ENCODE measurements around the gene PIGP.
"Not testable (repeated sequence)": the region's sequence is repeated elsewhere in the genome, so short reads cannot be mapped to it uniquely, and the experiment has no call there.

PIGP gene

DNA sequence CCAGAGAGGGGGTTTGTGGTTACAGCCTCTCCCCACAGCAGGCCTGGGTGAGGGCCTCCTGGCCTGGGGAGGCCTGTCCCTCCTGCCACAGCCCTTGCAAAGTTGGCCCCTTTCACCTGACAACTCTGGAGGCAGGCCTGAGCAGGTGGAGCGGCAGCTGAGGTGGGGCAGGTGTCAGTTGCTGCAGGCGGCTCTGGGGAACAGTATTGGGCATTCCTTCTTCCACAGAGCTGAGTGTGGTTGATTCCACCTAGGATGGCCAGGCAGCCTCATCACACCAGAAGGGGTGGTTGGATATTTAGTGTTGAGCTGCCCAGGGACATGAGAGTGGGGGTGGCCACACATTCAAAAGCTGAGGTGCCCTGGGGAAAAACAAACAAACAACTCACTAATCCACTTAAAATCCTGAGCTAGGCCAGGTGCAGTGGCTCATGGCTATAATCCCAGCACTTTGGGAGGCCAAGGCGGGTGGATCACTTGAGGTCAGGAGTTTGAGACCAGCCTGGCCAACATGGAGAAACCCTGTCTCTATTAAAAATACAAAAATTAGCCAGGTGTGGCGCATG is 31.1 kb downstream of the PIGP start:
- DNase-seq: no peak

DNA sequence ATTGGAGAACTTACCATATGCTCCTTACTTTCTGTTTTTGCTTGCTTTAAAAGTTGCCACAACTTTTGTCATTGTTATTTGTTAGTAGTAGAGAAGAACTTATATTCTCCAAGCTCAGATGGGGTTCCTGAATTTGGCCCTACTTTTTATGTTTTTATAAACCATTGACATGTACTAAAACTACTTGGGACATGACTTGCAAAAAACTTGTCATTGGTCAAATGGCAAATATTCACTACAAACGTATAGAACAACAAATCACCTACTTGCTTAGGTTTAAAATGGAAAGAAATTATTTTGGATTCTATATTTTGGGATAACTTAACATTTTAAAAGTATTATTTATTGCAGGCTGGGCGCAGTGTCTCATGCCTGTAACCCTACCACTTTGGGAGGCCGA is 32.7 kb downstream of the PIGP start:
- no peak for DNase-seq

DNA sequence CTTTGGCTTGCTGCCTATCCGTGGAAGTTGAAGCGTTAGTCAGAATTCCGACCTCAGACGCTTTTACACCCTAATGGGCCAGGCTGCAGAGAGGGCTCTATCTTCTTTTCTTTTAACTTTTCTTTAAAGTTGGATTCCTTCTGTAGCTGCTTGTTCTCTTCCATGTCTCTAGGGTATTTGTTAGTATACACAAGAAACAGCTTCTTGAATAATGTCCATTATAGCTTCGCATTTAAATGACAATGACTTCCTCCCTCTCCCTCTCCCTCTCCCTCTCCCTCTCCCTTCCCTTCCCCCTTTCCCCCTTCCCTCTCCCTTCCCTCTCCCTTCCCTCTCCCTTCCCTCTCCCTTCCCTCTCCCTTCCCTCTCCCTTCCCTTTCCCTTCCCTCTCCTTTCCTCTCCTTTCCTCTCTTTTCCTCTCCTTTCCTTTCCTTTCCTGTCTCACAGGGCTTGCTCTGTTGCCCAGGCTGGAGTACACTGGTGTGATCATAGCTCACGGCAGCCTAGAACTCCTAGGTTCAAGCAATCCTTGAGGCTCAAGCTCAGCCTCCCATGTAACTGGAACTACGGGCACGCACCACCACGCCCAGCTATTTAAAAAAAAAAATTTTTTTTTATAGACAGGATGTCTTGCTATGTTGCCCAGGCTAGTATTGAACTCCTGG is 33.3 kb downstream of the PIGP start:
- no peak for DNase-seq

DNA sequence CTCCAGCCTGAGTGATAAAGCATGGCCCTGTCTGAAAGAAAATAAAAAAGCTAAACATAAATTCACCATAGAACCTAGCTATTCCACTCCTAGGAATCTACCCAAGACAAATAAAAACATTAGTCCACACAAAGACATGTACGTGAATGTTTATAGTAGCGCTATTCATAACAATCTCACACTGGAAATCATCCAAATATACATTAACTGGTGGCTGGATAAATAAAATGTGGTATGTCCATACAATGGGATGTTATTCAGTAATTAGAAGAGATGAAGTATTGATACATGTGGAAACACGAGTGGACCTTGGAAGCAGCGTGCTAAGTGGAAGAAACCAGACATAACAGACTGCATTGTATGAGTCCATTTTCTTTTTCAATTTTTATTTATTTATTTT is 36.7 kb downstream of the PIGP start:
- DNase-seq: no peak

DNA sequence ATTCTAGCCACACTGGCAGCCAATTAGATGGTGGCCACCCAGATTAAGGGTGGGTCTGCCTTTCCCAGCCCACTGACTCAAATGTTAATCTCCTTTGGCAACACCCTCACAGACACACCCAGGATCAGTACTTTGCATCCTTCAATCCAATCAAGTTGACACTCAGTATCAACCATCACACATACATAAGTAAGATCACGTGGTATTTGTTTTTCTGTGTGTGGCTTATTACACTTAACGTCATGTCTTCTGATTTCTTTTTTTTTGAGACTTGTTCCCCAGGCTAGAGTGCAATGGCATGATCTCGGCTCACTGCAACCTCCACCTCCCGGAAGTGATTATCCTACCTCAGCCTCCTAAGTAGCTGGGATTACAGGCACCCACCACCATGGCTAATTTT is 38.5 kb downstream of the PIGP start:
- DNase-seq: not testable (repeated sequence)

DNA sequence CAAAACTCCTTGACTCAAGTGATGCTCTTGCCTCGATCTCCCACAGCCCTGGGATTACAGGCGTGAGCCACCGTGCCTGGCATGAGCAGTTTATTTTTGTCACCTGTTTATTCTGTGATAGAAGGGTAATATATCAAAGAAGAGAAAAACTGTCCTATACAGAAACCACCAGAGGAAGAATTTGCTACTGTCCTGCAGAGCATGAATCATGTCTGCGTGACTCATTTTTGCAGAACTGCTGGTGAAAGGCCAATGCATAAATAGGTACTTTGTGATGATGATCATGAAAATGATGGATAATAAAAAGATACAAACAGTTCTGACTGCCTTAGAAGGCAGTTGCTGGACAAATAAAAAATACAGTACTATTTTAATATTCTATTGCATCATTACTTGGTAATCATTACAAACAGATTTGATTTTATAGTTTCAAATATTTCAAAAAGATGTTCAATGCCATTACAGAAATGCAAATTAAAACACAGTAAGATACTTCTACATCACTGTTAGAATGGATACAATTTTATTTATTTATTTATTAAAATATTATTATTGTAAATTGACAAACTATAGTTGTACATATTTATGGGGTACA is 39.9 kb downstream of the PIGP start:
- no peak for DNase-seq

DNA sequence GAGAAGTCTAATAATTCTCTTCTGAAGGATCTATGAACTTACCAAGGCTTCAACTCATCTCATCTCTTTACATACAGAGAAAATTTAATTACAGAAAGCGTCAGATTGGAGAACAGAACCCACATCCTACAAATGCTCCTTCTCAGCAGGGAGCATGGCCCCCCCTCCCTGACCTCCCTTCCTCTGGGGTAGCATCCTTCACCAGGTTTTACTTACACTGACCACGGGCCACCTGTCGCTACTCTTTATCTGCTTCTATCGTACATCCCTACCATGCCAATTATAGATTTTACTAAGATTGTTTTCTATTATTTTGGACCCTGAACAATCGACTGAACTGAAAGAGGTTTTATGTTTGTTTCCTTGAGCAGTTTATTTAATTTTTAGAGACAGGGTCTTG is 40.6 kb downstream of the PIGP start:
- DNase-seq: no peak

DNA sequence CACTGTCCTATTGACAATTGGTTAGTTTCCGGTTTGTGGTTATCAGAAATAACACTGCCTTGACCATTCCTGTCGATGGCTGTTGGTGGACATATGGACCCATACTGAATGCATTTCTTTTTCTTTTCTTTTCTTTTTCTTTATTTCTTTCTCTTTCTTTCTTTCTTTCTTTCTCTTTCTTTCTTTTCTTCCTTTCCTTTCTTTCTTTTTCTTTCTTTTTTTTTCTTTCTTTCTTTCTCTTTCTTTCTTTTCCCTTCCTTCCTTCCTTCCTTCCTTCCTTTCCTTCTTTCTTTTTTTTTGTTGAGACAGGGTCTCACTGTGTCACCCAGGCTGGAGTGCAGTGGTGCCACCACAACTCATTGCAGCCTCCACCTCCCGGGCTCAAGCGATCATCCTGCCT is 42.0 kb downstream of the PIGP start:
- no peak for DNase-seq

DNA sequence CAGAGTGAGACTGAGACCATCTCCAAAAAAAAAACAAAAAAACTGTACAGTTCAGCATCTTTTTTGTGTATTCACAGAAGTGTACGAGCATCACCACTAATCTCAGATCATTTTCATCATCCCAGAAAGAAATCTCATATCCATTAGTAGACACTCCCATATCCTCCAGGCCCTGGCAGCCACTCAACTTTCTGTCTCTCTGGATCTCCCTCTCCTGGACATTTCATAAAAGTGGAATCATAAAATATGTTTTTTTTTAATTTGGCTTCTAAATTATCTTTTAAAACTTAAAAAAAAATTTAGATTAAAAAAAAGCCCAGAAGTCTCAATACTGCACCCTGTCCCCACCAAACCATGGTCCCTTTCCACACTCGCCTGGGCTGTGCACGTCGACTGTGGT is 44.3 kb downstream of the PIGP start:
- DNase-seq: no peak

DNA sequence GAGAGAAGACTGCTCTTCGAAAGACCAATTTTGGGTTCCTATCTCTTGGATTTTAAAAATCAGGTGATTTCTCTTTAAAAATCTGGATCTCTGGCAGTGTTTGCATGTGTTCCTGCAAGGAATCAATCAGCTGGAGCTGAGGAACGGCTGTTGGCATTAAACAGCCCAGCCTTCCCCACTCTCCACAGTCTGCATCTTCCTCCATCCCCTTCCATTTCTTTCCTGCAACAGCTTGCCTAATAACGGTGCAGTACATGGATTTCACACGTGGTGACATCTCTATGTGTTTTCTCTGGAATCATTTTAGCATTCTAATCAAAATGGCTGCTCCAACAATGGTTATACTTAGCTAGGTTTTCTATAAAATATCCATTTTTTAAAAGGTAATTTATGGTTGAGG is 46.4 kb downstream of the PIGP start:
- no peak for DNase-seq

DNA sequence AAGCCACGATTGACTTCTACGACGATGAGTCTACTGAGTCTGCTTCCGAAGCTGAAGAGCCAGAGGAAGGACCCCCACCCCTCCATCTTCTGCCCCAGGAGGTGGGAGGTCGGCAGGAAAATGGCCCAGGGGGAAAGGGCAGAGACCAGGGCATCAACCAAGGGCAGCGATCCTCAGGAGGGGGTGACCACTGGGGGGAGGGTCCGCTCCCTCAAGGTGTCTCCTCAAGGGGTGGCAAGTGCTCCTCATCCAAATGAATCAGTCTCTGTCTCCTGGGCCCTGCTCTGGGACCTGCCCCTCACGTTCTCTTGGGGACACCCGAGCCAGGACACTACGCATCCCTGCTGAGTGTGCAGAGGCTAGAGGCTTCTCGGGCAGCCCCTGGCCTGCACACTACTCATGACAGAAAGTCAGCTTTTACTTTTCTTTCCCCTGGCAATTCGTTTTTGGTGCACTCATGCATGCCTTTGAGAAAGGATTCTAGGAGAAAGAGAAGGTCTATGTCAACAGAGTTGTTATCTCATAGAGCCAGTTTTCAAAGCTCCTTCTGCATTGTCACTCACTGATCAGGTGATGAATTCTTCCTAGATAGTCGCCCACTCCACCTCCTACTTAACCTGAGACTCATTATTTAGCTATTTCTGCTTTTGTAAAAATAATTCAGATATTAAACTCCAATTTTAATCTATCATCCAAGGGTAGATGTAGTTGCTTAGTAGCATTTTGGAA is 54.8 kb downstream of the PIGP start:
- no peak for DNase-seq

Data from DMS 273 treated with DMSO at 0.1 percent for 48 hours (cell line).